HG02870 (cell line): ENCODE data around the gene FAM136A.
A peak's percentile ranks its signal among the peaks of the same experiment; 100 is the strongest.
"Not testable (repeated sequence)": the region's sequence is repeated elsewhere in the genome, so short reads cannot be mapped to it uniquely, and the experiment has no call there.

Experiments used
- ATAC-seq: cut with Tn5 transposase; IDR thresholded peaks from one replicate; pipeline ENCODE4 v1.9.1; 2021; ENCODE audit warnings: mild to moderate bottlenecking, moderate library complexity; ENCODE audit not compliant: unreplicated experiment

The FAM136A gene

DNA sequence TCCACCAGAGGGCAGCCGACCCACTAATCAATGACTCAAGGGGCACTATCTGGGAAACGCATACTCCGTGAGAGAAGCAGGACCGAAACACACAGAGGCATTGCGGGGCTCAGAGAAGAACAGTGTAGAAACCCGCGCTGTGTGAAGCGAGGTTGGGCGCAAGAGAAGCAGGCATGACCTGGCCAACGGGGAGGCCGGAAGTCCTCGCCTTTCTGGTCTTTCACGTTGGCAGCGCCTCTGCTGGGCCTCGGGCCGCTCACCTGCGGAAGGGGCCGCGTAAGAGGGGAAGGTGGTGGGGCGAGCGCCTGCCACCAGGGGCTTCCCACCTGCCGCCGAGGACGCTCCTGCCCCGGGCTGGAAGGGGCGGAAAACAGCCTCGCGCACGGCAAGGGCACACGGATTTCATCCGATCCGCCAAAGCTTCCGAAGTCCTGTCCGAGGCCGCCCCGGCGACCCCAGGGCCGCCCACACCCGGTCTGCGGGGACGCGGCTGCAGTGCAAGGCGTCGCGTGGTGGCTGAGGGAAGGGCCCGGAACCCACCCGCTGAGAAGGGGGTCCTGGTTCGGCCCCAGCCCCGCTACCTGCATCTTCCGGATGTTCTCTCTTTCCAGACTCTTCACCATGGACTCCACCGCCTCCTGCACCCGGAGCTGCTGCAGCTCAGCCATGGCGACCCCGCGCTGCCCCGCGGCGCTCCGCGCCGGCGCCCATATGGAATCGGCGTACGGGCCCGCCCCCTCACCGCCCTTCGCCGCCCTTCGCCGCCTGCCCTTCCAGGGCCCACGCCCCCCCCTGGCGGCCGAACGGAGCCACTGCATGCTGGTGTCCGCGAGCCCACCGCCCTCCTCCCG lies at the start of gene FAM136A:
FAM136A (minus strand) TSS at position 724 of the 851 bp plus-strand sequence; CDS start at position 668, 56 bp downstream.
- peak; percentile 75 for ATAC-seq

DNA sequence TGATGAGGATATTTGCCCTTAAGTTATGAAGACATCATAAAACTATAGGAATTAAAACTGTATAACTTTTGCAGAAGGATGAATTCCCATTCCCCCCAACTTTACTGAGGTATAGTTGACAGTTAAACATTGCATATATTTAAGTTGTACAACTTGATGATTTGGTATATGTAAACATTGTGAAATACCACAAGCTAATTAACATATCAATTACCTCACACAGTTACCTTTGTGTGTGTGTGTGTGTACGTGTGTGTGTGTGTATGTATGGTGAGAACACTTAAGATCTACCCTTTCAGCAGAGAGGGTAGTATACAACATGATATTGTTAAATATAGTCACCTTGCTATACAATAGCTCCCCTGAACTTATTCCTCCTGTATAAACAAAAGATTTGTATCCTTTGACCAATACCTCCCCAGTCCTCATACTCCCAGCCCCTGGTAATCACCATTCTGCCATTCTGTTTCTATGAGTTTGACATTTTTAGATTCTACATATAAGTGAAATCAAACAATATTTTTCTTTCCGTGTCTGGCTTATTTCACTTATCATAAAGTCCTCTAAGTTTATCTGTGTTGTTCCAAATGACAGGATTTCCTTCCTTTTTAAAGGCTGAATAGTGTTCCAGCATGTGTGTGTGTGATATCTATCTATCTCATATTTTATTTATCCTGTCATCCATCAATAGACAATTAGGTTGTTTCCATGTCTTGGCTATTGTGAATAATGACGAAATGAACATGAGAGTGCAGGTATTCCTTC lies 48.2 kb upstream of the FAM136A start:
- no peak for ATAC-seq

DNA sequence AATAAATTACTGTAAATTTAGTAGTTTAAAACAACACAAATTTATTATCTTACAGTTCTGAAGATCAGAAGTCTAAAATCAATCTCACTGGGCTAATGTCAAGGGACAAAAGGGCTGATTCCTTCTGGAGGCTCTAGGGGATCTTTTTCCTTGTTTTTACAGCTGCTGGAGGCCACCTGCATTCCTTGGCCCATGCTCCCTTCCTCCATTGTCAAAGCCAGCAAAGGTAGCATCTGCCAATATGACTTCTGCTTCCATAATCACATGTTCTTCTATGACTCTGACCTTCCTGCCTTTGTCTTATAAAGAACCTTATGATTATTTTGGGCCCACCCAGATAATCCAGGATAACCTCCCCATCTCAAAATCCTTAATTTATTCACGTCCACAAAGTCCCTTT lies 46.0 kb upstream of the FAM136A start:
- no peak for ATAC-seq

DNA sequence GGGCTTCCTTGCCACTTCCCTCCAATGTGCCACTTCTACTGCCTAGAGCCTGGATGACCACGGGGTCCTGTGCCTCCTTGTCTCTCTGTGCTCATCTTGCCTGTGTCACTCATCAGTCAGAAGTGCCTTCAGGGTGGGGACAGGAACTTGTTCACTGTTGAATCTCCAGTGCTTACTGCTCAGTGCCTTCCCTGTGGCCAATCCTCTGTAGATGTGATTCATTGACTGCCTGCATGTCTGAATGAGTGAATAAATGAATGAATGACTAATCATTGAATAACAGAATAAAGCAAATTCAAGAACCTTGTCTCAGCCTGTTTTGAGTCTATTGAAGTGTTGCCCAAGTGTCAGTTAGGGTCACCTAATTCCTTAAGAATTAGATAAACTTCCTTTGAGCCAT lies 42.3 kb upstream of the FAM136A start:
- ATAC-seq, result no peak

DNA sequence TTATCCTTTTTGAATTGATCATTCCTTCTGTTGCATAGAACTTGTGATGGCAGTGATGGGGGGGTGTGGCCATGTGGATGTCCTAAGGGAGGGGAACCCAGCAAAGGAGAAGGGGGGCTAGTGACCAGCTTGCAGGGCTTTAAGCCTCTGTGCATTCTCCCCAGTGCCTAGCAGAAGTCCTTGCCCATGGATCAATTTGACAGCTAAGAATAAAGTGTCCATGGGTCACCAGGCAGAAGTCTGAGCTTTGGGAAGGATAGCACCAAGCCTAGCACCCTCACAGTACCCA lies 39.6 kb upstream of the FAM136A start:
- ATAC-seq, result no peak

DNA sequence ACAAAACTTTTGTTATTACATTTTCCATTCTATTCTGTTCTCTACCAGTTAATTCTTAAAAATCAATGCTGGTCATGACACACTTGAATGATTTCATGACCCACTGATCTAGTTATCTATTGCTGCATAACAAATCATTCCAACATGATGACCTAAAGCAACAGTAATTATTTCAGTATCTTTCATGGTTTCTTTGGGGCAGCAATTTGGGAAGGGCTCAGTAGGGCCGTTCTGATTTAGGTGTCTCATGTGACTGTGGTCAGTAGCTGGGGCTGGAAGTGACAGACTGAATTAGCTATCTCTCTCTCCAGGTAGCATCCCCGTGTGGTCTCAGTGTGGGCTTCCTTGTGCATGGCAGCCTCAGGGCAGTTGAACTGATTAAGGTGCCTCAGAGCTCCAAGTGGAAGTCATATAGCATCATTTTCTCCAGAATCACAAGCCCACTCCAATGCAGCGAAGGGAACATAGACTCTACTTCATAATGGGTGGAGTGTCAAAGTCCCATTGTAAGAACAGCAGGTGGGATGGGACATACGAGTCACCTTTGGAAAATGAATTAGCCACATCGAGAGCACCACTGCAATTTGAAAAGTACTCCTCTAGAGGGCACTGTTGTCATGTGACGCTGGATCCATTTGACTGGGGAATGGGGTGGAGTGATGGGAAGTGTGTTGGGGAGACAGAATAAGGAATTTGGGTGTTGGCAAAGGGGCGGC lies 39.1 kb upstream of the FAM136A start:
- ATAC-seq, result no peak

DNA sequence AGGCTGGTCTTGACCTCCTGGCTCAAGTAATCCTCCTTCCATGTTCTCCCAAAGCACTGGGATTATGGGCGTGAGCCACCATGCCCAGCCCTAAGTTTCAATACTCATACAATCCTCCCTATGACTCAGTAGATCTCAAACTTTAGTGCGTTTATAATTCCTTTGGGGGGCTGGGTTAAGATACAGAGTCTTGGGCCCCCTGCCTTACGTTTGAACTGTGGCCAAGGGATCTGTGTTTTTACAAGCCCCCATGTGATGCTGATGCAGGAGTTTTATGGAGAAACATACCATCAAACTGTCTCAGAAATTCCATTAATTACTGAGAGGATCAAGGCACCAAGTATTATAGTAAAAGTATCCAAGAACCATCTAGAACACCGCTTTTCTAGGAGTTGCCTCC lies 38.2 kb upstream of the FAM136A start:
- ATAC-seq, result no peak

DNA sequence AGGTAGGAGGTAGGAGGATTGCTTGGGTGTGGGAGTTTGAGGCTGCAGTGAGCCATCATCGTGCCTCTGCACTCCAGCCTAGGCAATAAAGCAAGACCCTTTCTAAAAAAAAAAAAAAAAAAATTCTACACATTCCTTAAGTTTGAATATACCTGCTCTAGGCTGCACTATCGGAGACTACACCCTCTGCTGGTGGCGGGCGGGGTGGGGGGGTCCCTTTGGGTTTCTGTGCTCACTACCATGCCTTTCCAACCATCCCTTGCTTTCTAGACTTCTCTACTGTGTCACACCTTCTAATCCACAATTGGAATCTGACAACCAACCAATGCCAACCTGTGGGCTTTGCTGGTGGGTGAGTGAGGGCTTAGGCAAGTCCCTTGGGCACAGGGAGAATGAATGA lies 34.7 kb upstream of the FAM136A start:
- ATAC-seq, result no peak

DNA sequence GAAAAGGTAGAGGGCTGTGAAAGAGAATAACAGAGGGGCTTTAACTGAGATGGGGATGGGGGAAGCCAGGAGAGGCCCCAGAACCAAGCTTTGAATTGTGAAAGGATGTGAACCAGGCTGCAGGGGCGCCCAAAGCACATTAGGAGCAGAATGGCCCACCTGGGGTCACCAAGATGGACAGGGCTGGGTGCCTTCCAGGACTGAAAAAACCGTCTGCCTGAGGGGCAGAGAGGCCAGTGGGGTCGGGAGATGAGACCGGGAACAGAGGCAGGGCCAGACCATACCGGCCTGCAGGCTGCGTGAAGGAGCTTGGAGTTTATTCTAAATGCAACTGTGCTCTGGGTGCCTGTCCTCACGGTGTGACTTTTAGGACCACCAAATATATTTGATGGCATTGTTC lies 29.1 kb upstream of the FAM136A start:
- ATAC-seq, result no peak

DNA sequence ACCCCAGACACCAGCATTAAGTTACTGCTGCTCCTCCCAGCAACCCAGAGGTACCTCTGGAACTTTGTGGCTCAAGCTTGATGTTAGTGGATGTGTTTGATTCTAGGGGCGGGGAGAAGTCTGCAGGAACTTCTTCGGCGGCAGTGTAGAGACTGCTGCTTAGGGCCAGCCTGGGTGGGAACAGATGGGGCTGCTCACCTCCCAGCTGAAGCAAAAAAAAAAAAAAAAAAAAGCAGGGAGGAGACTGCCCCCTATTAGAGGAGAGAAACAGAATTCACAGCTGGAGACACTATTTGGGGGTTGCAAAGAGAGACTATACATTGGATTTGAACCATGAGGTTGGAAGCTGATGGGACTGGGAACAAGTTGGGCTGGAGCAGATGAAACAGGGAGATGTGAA lies 28.6 kb upstream of the FAM136A start:
- ATAC-seq, result no peak

DNA sequence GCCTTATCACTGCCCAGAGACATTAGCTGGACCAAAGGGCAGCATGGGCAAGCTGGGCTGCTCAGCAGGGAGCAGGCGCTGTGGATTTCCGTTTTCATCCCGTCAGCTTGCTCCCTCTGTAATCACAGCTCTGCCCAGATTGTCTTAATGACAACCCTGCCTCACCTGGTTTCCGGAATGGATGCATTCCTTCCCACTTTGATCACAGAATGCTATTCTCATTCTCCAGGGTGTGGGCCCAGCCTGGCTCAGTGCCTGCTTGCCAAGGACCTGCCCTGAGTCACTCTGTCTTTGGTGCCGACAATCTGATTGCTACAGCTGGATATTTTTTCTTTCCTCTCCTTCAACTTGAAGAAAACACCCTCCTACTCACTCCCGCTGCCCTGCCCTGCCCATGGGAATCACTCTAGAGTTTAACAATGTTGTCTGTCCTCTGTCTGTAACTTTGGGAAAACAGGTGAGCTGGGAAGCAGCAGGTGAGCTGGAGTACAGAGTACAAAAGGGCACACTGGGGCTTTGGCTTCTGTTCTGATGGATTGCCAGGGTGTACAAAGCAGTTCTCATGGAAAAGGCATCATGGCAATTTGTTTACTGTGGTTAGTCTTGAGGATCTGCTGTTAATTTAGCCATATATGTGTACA lies 27.2 kb upstream of the FAM136A start:
- ATAC-seq, result no peak

DNA sequence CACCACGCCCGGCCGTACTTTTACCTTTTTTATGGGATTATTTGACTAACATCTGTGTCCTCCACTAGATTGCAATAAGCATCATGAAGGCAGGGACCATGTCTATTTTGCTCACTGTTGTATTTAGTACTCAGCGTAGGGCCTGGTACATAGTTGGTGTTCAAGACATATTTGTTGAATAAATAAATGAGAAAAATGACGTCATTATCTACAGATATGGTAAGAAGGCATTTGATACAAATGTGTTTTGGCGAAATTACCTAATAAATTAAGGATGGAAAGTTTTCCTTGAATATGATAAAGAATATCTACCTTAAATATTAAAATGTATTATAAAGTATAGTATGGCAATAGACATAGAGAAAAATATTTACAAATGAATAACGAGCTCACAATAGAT lies 24.0 kb upstream of the FAM136A start:
- ATAC-seq, result no peak

DNA sequence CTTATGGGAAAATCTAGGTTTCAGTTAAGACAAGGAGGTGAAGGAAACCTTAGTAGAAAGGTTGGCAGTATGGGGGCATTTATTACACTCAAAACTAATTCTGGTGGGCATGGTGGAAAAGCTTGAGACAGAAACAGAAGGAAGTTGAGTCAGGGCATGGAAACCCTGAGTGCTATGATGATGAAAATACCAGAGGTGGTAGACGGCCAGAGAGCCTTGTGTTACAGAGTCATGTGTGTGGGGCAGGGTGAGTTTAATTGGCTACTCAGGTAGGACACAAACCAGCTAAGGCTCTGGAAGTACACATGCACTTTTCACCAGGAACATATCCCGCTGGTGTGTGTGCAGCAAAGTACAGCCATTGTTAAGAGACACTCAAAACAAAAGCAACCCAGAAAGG lies 20.7 kb upstream of the FAM136A start:
- ATAC-seq, result no peak

DNA sequence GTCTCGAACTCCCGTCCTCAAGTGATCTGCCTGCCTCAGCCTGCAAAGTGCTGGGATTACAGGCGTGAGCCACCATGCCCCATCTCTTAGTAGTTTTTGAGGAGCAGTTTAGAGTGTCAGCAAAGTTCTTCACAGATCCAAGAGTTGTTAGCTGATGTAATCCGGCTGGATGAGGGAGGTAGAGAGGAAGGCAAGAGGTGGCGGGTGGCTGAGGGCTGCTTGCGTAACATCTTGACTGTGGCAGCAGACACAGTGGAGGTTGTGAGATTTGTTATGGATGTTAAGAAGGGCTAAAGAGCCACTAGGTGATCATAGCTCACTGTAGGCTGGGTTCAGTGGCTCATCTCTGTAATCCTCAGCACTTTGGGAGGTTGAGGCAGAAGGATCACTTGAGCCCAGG lies 19.5 kb upstream of the FAM136A start:
- no peak for ATAC-seq

DNA sequence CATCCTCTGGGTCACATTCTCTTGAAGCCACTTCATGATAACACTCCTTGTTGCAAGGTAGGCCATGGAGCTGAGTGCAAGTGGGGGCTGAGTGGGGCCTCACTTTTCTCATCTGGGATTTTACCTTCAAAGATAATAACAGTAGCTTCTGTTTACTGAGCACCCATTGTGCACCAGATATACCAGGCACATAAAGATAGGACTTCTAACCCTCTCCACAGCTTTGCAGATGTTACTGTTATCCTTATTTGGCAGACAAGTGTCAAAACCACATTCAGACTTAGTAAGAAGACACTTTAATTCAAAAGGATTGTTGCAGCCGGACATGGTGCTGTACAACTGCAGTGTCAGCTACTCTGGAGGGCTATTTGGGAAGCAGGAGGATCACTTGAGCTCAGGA lies 12.8 kb upstream of the FAM136A start:
- no peak for ATAC-seq

DNA sequence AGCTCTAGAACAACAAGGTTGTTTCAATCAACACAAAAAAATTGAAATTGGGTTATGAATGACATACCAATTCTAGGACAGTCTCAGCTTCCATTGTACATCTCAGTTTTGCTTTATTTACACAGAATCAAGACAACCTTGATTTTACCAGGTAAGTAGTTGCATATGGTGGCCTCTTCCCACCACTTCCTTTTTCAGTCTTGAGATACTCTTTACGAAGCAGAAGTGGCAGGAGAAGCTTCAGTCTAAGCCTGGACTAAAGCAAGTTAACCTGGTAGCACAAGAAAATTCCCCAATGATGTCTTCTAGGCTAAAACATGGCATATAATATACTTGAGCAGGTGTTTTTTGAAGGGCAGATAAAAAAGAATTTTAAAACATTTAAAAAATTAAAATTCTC lies 10.7 kb upstream of the FAM136A start:
- no peak for ATAC-seq

DNA sequence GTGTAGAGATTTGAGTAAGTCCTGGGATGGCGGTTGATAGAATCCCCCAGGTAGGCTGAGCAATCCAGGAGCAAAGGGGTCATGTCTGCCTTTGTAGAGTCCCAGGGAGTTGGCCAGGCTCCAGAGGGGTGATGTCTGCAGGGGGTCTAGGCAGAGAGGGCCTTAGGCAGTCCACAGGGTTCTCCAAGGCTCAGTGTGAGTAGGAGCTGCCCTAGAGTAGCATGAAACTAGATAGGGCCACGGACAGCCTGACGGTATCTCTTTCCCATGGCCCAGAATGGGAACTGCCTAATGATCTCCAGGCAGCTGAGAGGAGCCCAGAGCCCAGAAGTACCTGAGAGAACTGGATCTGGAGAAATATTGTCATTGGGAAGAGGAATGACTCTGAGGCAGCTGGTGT lies 9.0 kb upstream of the FAM136A start:
- ATAC-seq, result no peak

DNA sequence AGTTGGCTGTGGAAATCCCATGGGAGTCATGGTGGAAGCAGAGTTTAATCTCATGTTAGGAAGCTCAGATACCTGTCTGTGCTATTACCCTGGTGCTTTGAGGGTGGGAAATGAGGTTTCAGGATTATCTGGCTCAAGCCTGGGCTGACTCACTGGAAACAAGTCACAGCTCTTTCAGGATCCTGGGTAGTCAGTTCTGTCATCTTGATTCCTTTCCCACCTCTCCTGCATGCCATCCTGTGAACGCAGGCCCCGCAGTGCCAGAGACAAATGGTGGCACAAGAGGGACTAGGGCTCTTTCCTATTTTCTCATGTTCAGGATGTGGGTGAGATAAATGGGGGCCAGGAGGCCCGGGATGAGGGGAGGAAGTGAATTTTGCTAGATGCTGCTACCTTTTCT lies 3.7 kb upstream of the FAM136A start:
- ATAC-seq, result no peak

DNA sequence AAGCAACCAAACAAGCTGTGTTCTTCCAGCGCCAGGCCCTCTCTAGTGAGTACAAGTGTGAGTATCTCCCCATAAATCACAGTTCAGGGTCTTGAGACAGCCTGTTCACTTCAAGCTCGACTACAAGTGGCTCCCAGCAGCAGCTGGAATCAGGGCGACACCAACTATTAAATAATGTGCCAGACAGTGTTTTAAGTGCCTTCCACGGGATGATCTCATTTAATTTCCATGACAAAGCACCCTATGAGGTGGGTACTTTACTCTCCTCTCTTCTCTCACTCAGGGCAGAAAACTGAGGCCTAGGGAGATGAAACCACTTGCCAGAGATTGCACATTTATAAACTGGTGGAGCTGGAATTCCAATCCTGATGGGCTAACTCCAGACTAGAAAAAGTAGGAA lies 2.6 kb upstream of the FAM136A start:
- ATAC-seq, result no peak

DNA sequence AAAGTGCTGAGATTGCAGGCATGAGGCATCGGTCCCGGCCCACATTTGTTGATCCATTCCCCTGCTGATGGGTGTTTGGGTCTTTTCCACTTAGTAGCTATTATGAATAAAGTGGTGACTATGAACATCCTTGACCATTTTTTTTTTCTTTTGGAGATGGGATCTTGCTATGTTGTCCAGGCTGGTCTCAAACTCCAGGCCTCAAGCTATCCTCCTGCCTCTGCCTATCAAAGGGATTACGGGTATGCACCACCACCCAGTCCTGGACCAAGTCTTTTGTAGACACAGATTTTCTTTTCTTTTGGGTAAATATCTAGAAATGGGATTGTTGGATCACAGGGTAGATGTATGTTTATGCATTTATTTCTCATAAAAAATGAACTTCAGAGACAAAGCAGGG lies 1.3 kb upstream of the FAM136A start:
- no peak for ATAC-seq

DNA sequence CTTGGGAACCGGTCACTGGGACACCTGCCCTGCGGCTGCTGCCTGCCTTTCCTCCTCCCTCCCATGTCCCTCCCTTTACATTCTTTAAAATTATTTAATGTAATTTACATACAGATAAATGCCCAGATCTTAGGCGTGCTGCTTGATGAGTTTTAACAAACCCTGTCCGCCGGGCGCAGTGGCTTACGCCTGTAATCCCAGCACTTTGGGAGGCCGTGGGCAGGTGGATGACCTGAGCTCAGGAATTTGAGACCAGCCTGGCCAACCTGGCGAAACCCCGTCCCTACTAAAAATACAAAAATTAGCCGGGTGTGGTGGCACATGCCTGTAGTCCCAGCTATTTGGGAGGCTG lies 304 bp upstream of the FAM136A start:
- not testable (repeated sequence) for ATAC-seq
